Spleen (tissue), 11 donors: ENCODE data around the gene TSNAXIP1. TPM values are rescaled to one million over a fixed set of nuclear protein-coding genes. Genes with fewer than 3 reads are reported as not detected.

Experiments
- DNase-seq: peaks from one replicate; pipeline ENCODE4 v3.0.0-alpha.2; 2020
- H3K27ac ChIP-seq, 8 donors: fragments of 200-600 bp; sonication (generic) in 7 of 8; 1 replicate in 4 of 8; 2 replicates in 4 of 8; pipeline versions ENCODE4 v1.5.0 to v1.8.0; 2016 to 2021; ENCODE audit warnings: inconsistent platforms in 4 of 8, mild to moderate bottlenecking in 4 of 8, moderate library complexity in 1 of 8
- H3K27me3 ChIP-seq, 7 donors: fragments of 200-600 bp; sonication (generic) in 6 of 7; replicated peaks in 1 of 7; 1 replicate in 4 of 7; 2 replicates in 3 of 7; pipeline versions ENCODE4 v1.5.0 to v1.8.0; 2016 to 2021; ENCODE audit warnings: inconsistent platforms in 3 of 7, mild to moderate bottlenecking in 1 of 7
- H3K36me3 ChIP-seq, 6 donors: fragments of 200-600 bp; sonication (generic) in 5 of 6; 1 replicate in 4 of 6; 2 replicates in 2 of 6; pipeline versions ENCODE4 v1.5.0 to v1.8.0; 2016 to 2021; ENCODE audit warnings: inconsistent platforms in 2 of 6
- H3K4me1 ChIP-seq, 6 donors: fragments of 200-600 bp; sonication (generic) in 5 of 6; 1 replicate in 3 of 6; 2 replicates in 3 of 6; pipeline versions ENCODE4 v1.5.0 to v1.8.0; 2016 to 2021; ENCODE audit warnings: inconsistent platforms in 3 of 6
- H3K4me3 ChIP-seq, 8 donors: fragments of 200-600 bp; sonication (generic) in 7 of 8; 1 replicate in 4 of 8; 2 replicates in 4 of 8; pipeline versions ENCODE4 v1.5.0 to v1.8.0; 2016 to 2021; ENCODE audit warnings: inconsistent platforms in 4 of 8, mild to moderate bottlenecking in 4 of 8, moderate library complexity in 2 of 8
- H3K9me3 ChIP-seq, 8 donors: fragments of 200-600 bp; sonication (generic) in 7 of 8; 1 replicate in 4 of 8; 2 replicates in 4 of 8; pipeline versions ENCODE4 v1.5.0 to v1.8.0; 2016 to 2021; ENCODE audit warnings: inconsistent platforms in 4 of 8
- POLR2A ChIP-seq, 3 donors: fragments of 450-650 bp; IDR thresholded peaks; one replicate each; pipeline ENCODE4 v1.5.1; 2017; ENCODE audit warnings: antibody characterized with exemption in 3 of 3, mild to moderate bottlenecking in 1 of 3
- POLR2AphosphoS5 ChIP-seq, 3 donors: sonication (generic); formaldehyde crosslinking; IDR thresholded peaks; one replicate each; pipeline ENCODE4 v1.5.1; 2017; ENCODE audit warnings: antibody characterized with exemption in 3 of 3
- WGBS, 5 donors: extraction: QIAGEN DNeasy Blood & Tissue Kit in 3 of 5; methylation state at CpG; one replicate each; pipeline versions ENCODE4 v1.1.5 to v1.1.7; 2013 to 2018; 5-methylcytosine and 5-hydroxymethylcytosine counted together
- intact Hi-C: fragments of 100-400 bp; cut with DNase I; formaldehyde crosslinking; loops from one replicate; pipeline ENCODE4 v1.15.0; 2023; ENCODE audit warnings: low total_unique reads
- polyA plus RNA-seq, 3 donors: library from polyadenylated mRNA; stranded (reverse); fragments of 200-250 nt; gene quantifications; one replicate each; pipeline ENCODE4 v1.2.1, GENCODE V29; 2013
- total RNA-seq, 7 donors: library from RNA; depleted of rRNA in 3 of 7; stranded (reverse); fragments of >200 nt in 3 of 7; fragmentation: NEBNext Ultra II Directional in 4 of 7; extraction: Animal tissue kit (Norgen Biotek cat#: 25700) in 4 of 7; gene quantifications; one replicate each; pipeline versions ENCODE4 v1.1.0 to v1.2.1, GENCODE V29; 2016 to 2021
- TF ChIP-seq, protein P1 (sequence below), 11 experiments: fragments of 200-600 bp in 7 of 11; fragments of 450-650 bp in 4 of 11; sonication (generic) in 4 of 11; IDR thresholded peaks in 8 of 11; conservative IDR thresholded peaks in 3 of 11; 1 replicate in 7 of 11; 2 replicates in 4 of 11; pipeline versions ENCODE4 v1.4.0 to v1.8.0; 2016 to 2021; ENCODE audit warnings: antibody characterized with exemption in 11 of 11, inconsistent platforms in 4 of 11, mild to moderate bottlenecking in 1 of 11
- donor health status: healthy with polysubstance abuse.
- donor health status: DM: no; HTN: no; CAD: no; lungs with moderate emphysema.
- donor health status: DM: no; HTN: no; CAD: no.
- donor health status: Bipolar disorder and iron deficiency.
- donor health status: healthy.
- donor health status: DM: no; HTN: no; CAD: no.
- donor health status: DM: yes; HTN: yes; CAD: no.

TSNAXIP1 gene
- total and polyA plus RNA-seq, 10 donors, result 0.44 to 2.7 (median 0.86) TPM

DNA sequence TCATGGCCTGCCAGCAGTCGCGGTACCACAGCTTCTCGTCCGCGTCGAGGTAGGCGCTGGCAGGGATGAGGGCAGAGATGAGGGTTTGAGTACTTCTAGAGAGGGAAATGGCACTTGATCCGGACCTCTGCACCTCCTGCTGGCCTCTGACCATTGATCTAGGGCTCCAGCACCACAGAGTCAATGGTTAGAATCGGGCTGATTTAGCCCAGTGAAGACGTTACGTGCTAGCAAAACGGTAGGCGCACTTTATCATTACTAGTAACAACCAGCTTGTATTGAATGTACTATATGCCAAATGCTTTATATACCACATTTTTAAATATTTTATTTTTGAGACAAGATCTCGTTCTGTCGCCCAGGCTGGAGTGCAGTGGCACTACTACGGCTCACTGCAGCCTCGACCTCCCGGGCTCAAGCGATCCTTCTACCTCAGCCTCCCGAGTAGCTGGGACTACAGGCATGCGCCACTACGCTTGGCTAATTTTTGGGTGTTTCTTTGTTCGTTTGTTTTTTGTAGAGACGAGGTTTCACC is 526 bp downstream of the TSNAXIP1 start:
- WGBS, 5 donors, result 34 to 38% (median 36%) methylated on average over 24 of the region's 24 CpGs
- Histone ChIP-seq H3K36me3 (peaks cover 0 to 25% (median 0%) of the 10 kb centered on the region in 6 donors), H3K4me3 (peak overlapping the region; percentile 73 to 98 (median 86)), H3K27me3 (no peaks in the 10 kb centered on the region), H3K9me3 (no peaks in the 10 kb centered on the region), H3K4me1 (peaks cover 34 to 51% (median 47%) of the 10 kb centered on the region in 6 donors), H3K27ac (peak overlapping the region; percentile 57 to 92 (median 81))
- TF ChIP-seq, protein P1, sequence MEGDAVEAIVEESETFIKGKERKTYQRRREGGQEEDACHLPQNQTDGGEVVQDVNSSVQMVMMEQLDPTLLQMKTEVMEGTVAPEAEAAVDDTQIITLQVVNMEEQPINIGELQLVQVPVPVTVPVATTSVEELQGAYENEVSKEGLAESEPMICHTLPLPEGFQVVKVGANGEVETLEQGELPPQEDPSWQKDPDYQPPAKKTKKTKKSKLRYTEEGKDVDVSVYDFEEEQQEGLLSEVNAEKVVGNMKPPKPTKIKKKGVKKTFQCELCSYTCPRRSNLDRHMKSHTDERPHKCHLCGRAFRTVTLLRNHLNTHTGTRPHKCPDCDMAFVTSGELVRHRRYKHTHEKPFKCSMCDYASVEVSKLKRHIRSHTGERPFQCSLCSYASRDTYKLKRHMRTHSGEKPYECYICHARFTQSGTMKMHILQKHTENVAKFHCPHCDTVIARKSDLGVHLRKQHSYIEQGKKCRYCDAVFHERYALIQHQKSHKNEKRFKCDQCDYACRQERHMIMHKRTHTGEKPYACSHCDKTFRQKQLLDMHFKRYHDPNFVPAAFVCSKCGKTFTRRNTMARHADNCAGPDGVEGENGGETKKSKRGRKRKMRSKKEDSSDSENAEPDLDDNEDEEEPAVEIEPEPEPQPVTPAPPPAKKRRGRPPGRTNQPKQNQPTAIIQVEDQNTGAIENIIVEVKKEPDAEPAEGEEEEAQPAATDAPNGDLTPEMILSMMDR (IDR thresholded peaks at IDR 0.05 in 8 of 11, conservative IDR thresholded peaks at IDR 0.05 in 3 of 11), result no peak
- TF ChIP-seq POLR2AphosphoS5 (IDR thresholded peaks at IDR 0.05) (no peak), POLR2A (IDR thresholded peaks at IDR 0.05) (no peak)
- no peak for DNase-seq
- intact Hi-C loops, result loop anchor here (10.0 kb wide), 2 partner anchors 52 to 282 kb away; partner anchors contain the start of gene RIPOR1

DNA sequence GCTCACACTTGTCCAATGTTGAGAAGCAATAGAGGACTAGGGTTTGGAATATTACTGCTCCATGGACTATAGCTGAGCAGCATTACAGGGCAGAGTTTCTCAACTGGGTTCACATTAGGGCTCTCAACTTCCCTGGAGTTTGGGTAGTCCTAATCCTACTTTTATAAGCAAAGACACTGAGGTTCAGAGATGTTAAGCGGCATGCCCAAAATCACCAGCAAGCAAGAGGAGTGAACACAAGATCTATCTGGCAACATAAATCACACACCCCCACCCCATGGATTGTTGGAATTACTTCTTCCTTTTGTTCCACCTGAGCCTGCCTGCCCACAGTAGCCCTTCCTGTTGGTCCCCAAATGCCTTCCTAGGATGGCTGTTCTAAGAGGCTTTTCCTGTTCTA is 5.2 kb downstream of the TSNAXIP1 start:
- H3K4me1 ChIP-seq, result peaks cover 6 to 17% (median 14%) of the 10 kb centered on the region in 6 donors
- intact Hi-C loops, result no loop called here

DNA sequence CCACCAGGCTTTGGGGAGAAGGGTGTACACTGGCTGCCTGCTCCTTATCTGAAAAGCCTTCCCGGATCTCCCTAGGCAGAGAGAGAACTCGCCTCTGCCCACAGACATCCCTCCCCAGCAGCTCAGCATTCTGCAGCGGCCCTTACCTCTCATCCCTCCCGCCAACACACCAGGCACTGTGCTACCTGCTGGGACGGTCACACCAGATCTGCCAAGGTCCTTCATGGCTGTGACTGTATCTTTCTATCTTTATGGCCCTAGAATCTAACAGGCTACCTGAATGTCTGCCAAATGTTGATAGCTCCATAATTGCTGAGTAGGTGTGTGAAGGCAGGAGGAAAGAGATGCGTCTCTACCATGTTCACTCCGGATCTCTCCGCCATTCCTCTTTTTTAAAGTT is 7.9 kb downstream of the TSNAXIP1 start:
- H3K4me3 ChIP-seq, result no peak overlapping the region
- peaks cover 0 to 9% (median 8%) of the 10 kb centered on the region in 6 donors for H3K4me1 ChIP-seq
- H3K36me3 ChIP-seq, result no peaks in the 10 kb centered on the region
- no peak overlapping the region for H3K27ac ChIP-seq
- 88 to 96% (median 94%) methylated on average over 6 to 8 of the region's 8 CpGs for WGBS, 5 donors
- H3K27me3 ChIP-seq, result no peaks in the 10 kb centered on the region
- TF ChIP-seq, protein P1 (IDR thresholded peaks at IDR 0.05 in 8 of 11, conservative IDR thresholded peaks at IDR 0.05 in 3 of 11), result no peak
- TF ChIP-seq POLR2A (IDR thresholded peaks at IDR 0.05) (no peak), POLR2AphosphoS5 (IDR thresholded peaks at IDR 0.05) (no peak)
- no peaks in the 10 kb centered on the region for H3K9me3 ChIP-seq
- DNase-seq, result no peak
- intact Hi-C loops, result no loop called here

More for the DNA sequence above, 5.2 kb downstream of the TSNAXIP1 start:
- no peaks in the 10 kb centered on the region for H3K36me3 ChIP-seq
- TF ChIP-seq, protein P1 (IDR thresholded peaks at IDR 0.05 in 8 of 11, conservative IDR thresholded peaks at IDR 0.05 in 3 of 11), result no peak
- TF ChIP-seq POLR2A (IDR thresholded peaks at IDR 0.05) (no peak), POLR2AphosphoS5 (IDR thresholded peaks at IDR 0.05) (no peak)
- WGBS, 5 donors, result 86 to 98% (median 92%) methylated on average over 1 of the region's 1 CpG
- no peak for DNase-seq
- no peaks in the 10 kb centered on the region for H3K9me3 ChIP-seq
- no peaks in the 10 kb centered on the region for H3K27me3 ChIP-seq
- H3K4me3 ChIP-seq, result no peak overlapping the region
- H3K27ac ChIP-seq, result no peak overlapping the region

DNA sequence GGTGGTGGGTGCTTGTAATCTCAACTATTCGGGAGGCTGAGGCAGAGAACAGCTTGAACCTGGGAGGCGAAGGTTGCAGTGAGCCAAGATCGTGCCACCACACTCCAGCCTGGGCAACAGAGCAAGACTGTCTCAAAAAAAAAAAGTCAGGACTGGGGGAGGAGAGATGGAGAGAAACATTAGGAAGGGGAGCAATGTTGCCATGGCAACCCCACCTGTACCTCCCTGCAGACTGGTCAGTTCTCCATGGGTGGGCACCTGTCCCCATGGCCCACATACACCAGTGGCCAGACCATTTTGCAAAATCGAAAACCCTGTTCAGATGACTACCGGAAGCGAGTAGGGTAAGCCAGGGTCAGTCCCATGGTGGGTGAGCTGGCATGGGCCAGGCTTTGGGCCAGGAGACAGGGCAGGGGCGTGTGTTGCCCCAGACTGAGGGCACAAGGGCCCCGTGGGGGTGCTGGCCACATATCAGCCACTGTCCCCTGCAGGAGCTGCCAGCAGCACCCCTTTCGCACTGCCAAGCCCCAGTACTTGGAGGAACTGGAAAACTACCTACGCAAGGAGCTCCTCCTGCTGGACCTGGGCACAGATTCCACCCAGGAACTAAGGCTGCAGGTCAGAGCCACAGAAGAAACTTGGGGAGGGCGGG is 14.0 kb downstream of the TSNAXIP1 start:
- 89 to 93% (median 91%) methylated on average over 8 to 11 of the region's 11 CpGs for WGBS, 5 donors
- Histone ChIP-seq H3K4me1 (peaks cover 0 to 9% (median 8%) of the 10 kb centered on the region in 6 donors), H3K36me3 (peaks cover 0 to 3% (median 0%) of the 10 kb centered on the region in 6 donors), H3K27me3 (no peaks in the 10 kb centered on the region), H3K9me3 (no peaks in the 10 kb centered on the region), H3K27ac (no peak overlapping the region), H3K4me3 (no peak overlapping the region)
- intact Hi-C loops, result no loop called here
- DNase-seq, result no peak
- TF ChIP-seq POLR2AphosphoS5 (IDR thresholded peaks at IDR 0.05), result no peak
- TF ChIP-seq POLR2A (IDR thresholded peaks at IDR 0.05), result no peak
- TF ChIP-seq, protein P1 (IDR thresholded peaks at IDR 0.05 in 8 of 11, conservative IDR thresholded peaks at IDR 0.05 in 3 of 11), result no peak
